Measurements from ENCODE around the gene HDC.

Gene HDC

GRCh38 chr15:50265620-50266019, at the start of gene HDC:
HDC (minus strand) TSS chr15:50265726; CDS start chr15:50265623, 103 bp downstream.
- no peak for DNase-seq

- no peak for DNase-seq
Observed at GRCh38 chr15:50312636-50313035, 47.1 kb upstream of the HDC start.

- DNase-seq: no peak
Observed at GRCh38 chr15:50307799-50308198, 42.3 kb upstream of the HDC start.

- DNase-seq: no peak
Observed at GRCh38 chr15:50304836-50305235, 39.3 kb upstream of the HDC start.

GRCh38 chr15:50302581-50302980, 37.1 kb upstream of the HDC start:
- DNase-seq: no peak

- DNase-seq: no peak
Observed at GRCh38 chr15:50298340-50298739, 32.8 kb upstream of the HDC start.

- no peak for DNase-seq
Observed at GRCh38 chr15:50295966-50296365, 30.4 kb upstream of the HDC start.

GRCh38 chr15:50289749-50290148, 24.2 kb upstream of the HDC start:
- DNase-seq: no peak

- no peak for DNase-seq
Observed at GRCh38 chr15:50287324-50288116, 22.0 kb upstream of the HDC start.

- DNase-seq: no peak
Observed at GRCh38 chr15:50281427-50281826, 15.9 kb upstream of the HDC start.

- no peak for DNase-seq
Observed at GRCh38 chr15:50280271-50280670, 14.7 kb upstream of the HDC start.

- no peak for DNase-seq
Observed at GRCh38 chr15:50278496-50278895, 13.0 kb upstream of the HDC start.

- DNase-seq: no peak
Observed at GRCh38 chr15:50277370-50277769, 11.8 kb upstream of the HDC start.

- no peak for DNase-seq
Observed at GRCh38 chr15:50275908-50276307, 10.4 kb upstream of the HDC start.

GRCh38 chr15:50275091-50275490, 9.6 kb upstream of the HDC start:
- DNase-seq: no peak

- no peak for DNase-seq
Observed at GRCh38 chr15:50267577-50267976, 2.1 kb upstream of the HDC start.

- peak; percentile 56 for DNase-seq
Observed at GRCh38 chr15:50262533-50262932, 3.0 kb downstream of the HDC start.

- peak; percentile 18 for DNase-seq
Observed at GRCh38 chr15:50261981-50262380, 3.5 kb downstream of the HDC start.

- DNase-seq: no peak
Observed at GRCh38 chr15:50260969-50261496, 4.5 kb downstream of the HDC start.

GRCh38 chr15:50259276-50259675, 6.2 kb downstream of the HDC start:
- no peak for DNase-seq

- no peak for DNase-seq
Observed at GRCh38 chr15:50257924-50258323, 7.6 kb downstream of the HDC start.

GRCh38 chr15:50257332-50257731, 8.2 kb downstream of the HDC start:
- DNase-seq: no peak

- no peak for DNase-seq
Observed at GRCh38 chr15:50256188-50257041, 9.1 kb downstream of the HDC start.

GRCh38 chr15:50252556-50252955, 13.0 kb downstream of the HDC start:
- DNase-seq: no peak

All from activated naive CD4-positive, alpha-beta T cell treated with Interleukin-2 at 50 U/mL for 16 hours (primary cell).